Skeletal muscle tissue (tissue), 4 donors: ENCODE measurements around the gene CDK18. TPM values are rescaled to one million over a fixed set of nuclear protein-coding genes. Genes with fewer than 3 reads are reported as not detected.

Source experiments
- H3K27ac ChIP-seq: one replicate; pipeline ENCODE4 v1.7.0; 2013; ENCODE audit warnings: mild to moderate bottlenecking, low read depth, low read length, inconsistent platforms
- H3K27me3 ChIP-seq, 3 donors: one replicate each; pipeline ENCODE4 v1.7.0; 2013; ENCODE audit warnings: low read length in 3 of 3; ENCODE audit not compliant: control insufficient read depth in 3 of 3, insufficient read depth in 3 of 3
- H3K36me3 ChIP-seq, 3 donors: one replicate each; pipeline ENCODE4 v1.7.0; 2013; ENCODE audit warnings: low read length in 3 of 3; ENCODE audit not compliant: control insufficient read depth in 3 of 3, insufficient read depth in 3 of 3
- H3K4me1 ChIP-seq, 3 donors: one replicate each; pipeline ENCODE4 v1.7.0; 2013; ENCODE audit warnings: low read length in 3 of 3, mild to moderate bottlenecking in 3 of 3; ENCODE audit not compliant: control insufficient read depth in 3 of 3, insufficient read depth in 3 of 3
- H3K4me3 ChIP-seq, 3 donors: one replicate each; pipeline ENCODE4 v1.7.0; 2013; ENCODE audit warnings: low read length in 3 of 3
- H3K9ac ChIP-seq, 3 donors: one replicate each; pipeline ENCODE4 v1.7.0; 2013; ENCODE audit warnings: low read length in 3 of 3, mild to moderate bottlenecking in 3 of 3, moderate library complexity in 2 of 3, low read depth in 1 of 3
- H3K9me3 ChIP-seq, 3 donors: one replicate each; pipeline ENCODE4 v1.7.0; 2013; ENCODE audit warnings: low read length in 3 of 3; ENCODE audit not compliant: control insufficient read depth in 3 of 3
- total RNA-seq: library from RNA; depleted of rRNA; stranded (reverse); fragments of >200 nt; gene quantifications from one replicate; pipeline ENCODE4 v1.2.3, GENCODE V29; 2014
- donor health status: Osteomylitis.

The CDK18 gene
- total RNA-seq, 1 donor from 2014 or later, result 3.7 TPM

- Histone ChIP-seq H3K36me3 (no peaks in the 10 kb centered on the region), H3K9me3 (no peaks in the 10 kb centered on the region), H3K4me1 (peaks cover 13 to 23% (median 19%) of the 10 kb centered on the region in 3 donors), H3K27ac (no peak overlapping the region), H3K27me3 (peaks cover 0 to 10% (median 9%) of the 10 kb centered on the region in 3 donors), H3K4me3 (no peak overlapping the region), H3K9ac (no peak overlapping the region)
These were observed 2.2 kb upstream of the CDK18 start for GRCh38 chr1:205502111-205502810.

GRCh38 chr1:205502992-205503391 is 1.5 kb upstream of the CDK18 start:
- no peak overlapping the region for H3K27ac ChIP-seq

GRCh38 chr1:205505076-205505729 is 734 bp downstream of the CDK18 start:
- no peaks in the 10 kb centered on the region for H3K36me3 ChIP-seq
- peaks cover 0 to 10% (median 9%) of the 10 kb centered on the region in 3 donors for H3K27me3 ChIP-seq
- H3K9ac ChIP-seq, result peak overlapping the region; percentile 56 to 77 (median 61)
- no peak overlapping the region for H3K27ac ChIP-seq
- H3K4me1 ChIP-seq, result peaks cover 13 to 23% (median 21%) of the 10 kb centered on the region in 3 donors
- H3K9me3 ChIP-seq, result no peaks in the 10 kb centered on the region
- H3K4me3 ChIP-seq, result peak overlapping the region; percentile 68 to 74 (median 70)

More at GRCh38 chr1:205502992-205503391, 1.5 kb upstream of the CDK18 start:
- Histone ChIP-seq H3K4me3 (no peak overlapping the region), H3K9ac (no peak overlapping the region), H3K27me3 (peaks cover 0 to 10% (median 9%) of the 10 kb centered on the region in 3 donors), H3K4me1 (peaks cover 13 to 23% (median 19%) of the 10 kb centered on the region in 3 donors), H3K36me3 (no peaks in the 10 kb centered on the region), H3K9me3 (no peaks in the 10 kb centered on the region)

GRCh38 chr1:205505791-205506190 is 1.3 kb downstream of the CDK18 start:
- Histone ChIP-seq H3K36me3 (no peaks in the 10 kb centered on the region), H3K27ac (no peak overlapping the region), H3K27me3 (peaks cover 0 to 10% (median 9%) of the 10 kb centered on the region in 3 donors), H3K4me3 (peak overlapping the region in 2 of 3 donors; percentile 48 to 74), H3K9me3 (no peaks in the 10 kb centered on the region), H3K4me1 (peaks cover 13 to 24% (median 23%) of the 10 kb centered on the region in 3 donors), H3K9ac (peak overlapping the region in 2 of 3 donors; percentile 23 to 77)

GRCh38 chr1:205506409-205507200 is 2.1 kb downstream of the CDK18 start:
- Histone ChIP-seq H3K9me3 (no peaks in the 10 kb centered on the region), H3K36me3 (no peaks in the 10 kb centered on the region), H3K4me3 (no peak overlapping the region), H3K9ac (no peak overlapping the region), H3K27me3 (peaks cover 0 to 10% (median 9%) of the 10 kb centered on the region in 3 donors), H3K27ac (no peak overlapping the region), H3K4me1 (peaks cover 13 to 24% (median 23%) of the 10 kb centered on the region in 3 donors)

GRCh38 chr1:205508227-205508714 is 3.8 kb downstream of the CDK18 start:
- peaks cover 20 to 38% (median 30%) of the 10 kb centered on the region in 3 donors for H3K4me1 ChIP-seq
- H3K27me3 ChIP-seq, result peaks cover 0 to 10% (median 9%) of the 10 kb centered on the region in 3 donors
- H3K9ac ChIP-seq, result no peak overlapping the region
- no peaks in the 10 kb centered on the region for H3K9me3 ChIP-seq
- no peak overlapping the region for H3K4me3 ChIP-seq
- no peaks in the 10 kb centered on the region for H3K36me3 ChIP-seq
- H3K27ac ChIP-seq, result no peak overlapping the region

- Histone ChIP-seq H3K9me3 (no peaks in the 10 kb centered on the region), H3K27me3 (peaks cover 0 to 3% (median under 1%) of the 10 kb centered on the region in 3 donors), H3K4me1 (peaks cover 21 to 39% (median 28%) of the 10 kb centered on the region in 3 donors), H3K27ac (no peak overlapping the region), H3K4me3 (no peak overlapping the region), H3K9ac (no peak overlapping the region), H3K36me3 (no peaks in the 10 kb centered on the region)
These were observed 6.0 kb downstream of the CDK18 start for GRCh38 chr1:205510308-205510950.

GRCh38 chr1:205510951-205511330 is 6.5 kb downstream of the CDK18 start:
- peaks cover 0 to 2% (median 0%) of the 10 kb centered on the region in 3 donors for H3K27me3 ChIP-seq
- no peaks in the 10 kb centered on the region for H3K9me3 ChIP-seq
- H3K36me3 ChIP-seq, result no peaks in the 10 kb centered on the region
- H3K9ac ChIP-seq, result no peak overlapping the region
- H3K27ac ChIP-seq, result no peak overlapping the region
- no peak overlapping the region for H3K4me3 ChIP-seq
- peaks cover 21 to 39% (median 28%) of the 10 kb centered on the region in 3 donors for H3K4me1 ChIP-seq
